Tibial artery (tissue), 4 donors: ENCODE results near the gene SMTNL2.

Experiments
- DNase-seq, 2 donors: peaks; one replicate each; pipeline ENCODE4 v3.0.0-alpha.2; 2019
- H3K27ac ChIP-seq, 2 donors: fragments of 200-600 bp; sonication (generic) in 1 of 2; 1 replicate in 1 of 2; 2 replicates in 1 of 2; pipeline ENCODE4 v1.5.1; 2018 to 2019; ENCODE audit warnings: mild to moderate bottlenecking in 1 of 2
- H3K27me3 ChIP-seq, 2 donors: fragments of 200-600 bp; sonication (generic) in 1 of 2; one replicate each; pipeline versions ENCODE4 v1.5.1 to v1.6.0; 2016 to 2019
- H3K36me3 ChIP-seq, 3 donors: fragments of 200-600 bp; sonication (generic) in 2 of 3; one replicate each; pipeline ENCODE4 v1.5.1; 2016 to 2019; ENCODE audit warnings: mild to moderate bottlenecking in 2 of 3
- H3K4me1 ChIP-seq, 4 donors: fragments of 200-600 bp; sonication (generic) in 2 of 4; 1 replicate in 3 of 4; 2 replicates in 1 of 4; pipeline ENCODE4 v1.5.1; 2016 to 2019
- H3K4me3 ChIP-seq, 2 donors: fragments of 200-600 bp; sonication (generic) in 1 of 2; 1 replicate in 1 of 2; 2 replicates in 1 of 2; pipeline ENCODE4 v1.5.1; 2018 to 2019; ENCODE audit warnings: mild to moderate bottlenecking in 2 of 2
- H3K9me3 ChIP-seq, 3 donors: fragments of 200-600 bp; sonication (generic) in 1 of 3; one replicate each; pipeline ENCODE4 v1.5.1; 2016 to 2019
- intact Hi-C: fragments of 100-400 bp; cut with DNase I; formaldehyde crosslinking; loops from one replicate; pipeline ENCODE4 v1.15.0; 2023; ENCODE audit warnings: low total_unique reads
- TF ChIP-seq, protein P1 (sequence below), 2 experiments: fragments of 200-600 bp in 1 of 2; fragments of 450-650 bp in 1 of 2; IDR thresholded peaks; one replicate each; pipeline ENCODE4 v1.5.1; 2017 to 2019; ENCODE audit warnings: antibody characterized with exemption in 2 of 2, mild to moderate bottlenecking in 1 of 2, moderate library complexity in 1 of 2

SMTNL2 gene

DNA sequence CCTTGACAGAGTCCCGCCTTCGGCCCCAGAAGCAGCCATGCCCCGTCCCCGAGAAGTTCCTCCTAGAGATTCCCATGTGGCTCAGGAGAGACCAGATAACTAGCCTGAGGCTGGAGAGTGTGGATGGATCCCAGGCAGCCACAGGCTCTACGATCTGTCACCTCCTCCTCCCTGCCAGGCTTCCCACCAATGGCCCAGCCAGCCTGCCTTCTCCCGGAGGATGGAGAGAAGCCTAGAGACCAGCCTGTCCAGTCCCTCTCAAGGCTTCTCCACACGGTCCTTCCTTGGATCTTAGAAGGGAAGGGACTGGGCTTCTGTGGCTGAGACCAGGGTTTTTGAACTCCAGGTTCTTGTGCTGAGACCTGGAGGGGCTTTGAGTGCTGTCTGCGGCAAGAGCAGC lies 1.6 kb upstream of the SMTNL2 start:
- no peak for DNase-seq
- TF ChIP-seq, protein P1, sequence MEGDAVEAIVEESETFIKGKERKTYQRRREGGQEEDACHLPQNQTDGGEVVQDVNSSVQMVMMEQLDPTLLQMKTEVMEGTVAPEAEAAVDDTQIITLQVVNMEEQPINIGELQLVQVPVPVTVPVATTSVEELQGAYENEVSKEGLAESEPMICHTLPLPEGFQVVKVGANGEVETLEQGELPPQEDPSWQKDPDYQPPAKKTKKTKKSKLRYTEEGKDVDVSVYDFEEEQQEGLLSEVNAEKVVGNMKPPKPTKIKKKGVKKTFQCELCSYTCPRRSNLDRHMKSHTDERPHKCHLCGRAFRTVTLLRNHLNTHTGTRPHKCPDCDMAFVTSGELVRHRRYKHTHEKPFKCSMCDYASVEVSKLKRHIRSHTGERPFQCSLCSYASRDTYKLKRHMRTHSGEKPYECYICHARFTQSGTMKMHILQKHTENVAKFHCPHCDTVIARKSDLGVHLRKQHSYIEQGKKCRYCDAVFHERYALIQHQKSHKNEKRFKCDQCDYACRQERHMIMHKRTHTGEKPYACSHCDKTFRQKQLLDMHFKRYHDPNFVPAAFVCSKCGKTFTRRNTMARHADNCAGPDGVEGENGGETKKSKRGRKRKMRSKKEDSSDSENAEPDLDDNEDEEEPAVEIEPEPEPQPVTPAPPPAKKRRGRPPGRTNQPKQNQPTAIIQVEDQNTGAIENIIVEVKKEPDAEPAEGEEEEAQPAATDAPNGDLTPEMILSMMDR (IDR thresholded peaks at IDR 0.05) = no peak
- H3K4me1 ChIP-seq = peaks cover 0 to 16% (median 14%) of the 10 kb centered on the region in 4 donors
- H3K4me3 ChIP-seq = no peak overlapping the region
- peaks cover 0 to 61% of the 10 kb centered on the region in 2 donors for H3K27me3 ChIP-seq
- no peaks in the 10 kb centered on the region for H3K36me3 ChIP-seq
- no peaks in the 10 kb centered on the region for H3K9me3 ChIP-seq
- intact Hi-C loops = no loop called here
- H3K27ac ChIP-seq = no peak overlapping the region

DNA sequence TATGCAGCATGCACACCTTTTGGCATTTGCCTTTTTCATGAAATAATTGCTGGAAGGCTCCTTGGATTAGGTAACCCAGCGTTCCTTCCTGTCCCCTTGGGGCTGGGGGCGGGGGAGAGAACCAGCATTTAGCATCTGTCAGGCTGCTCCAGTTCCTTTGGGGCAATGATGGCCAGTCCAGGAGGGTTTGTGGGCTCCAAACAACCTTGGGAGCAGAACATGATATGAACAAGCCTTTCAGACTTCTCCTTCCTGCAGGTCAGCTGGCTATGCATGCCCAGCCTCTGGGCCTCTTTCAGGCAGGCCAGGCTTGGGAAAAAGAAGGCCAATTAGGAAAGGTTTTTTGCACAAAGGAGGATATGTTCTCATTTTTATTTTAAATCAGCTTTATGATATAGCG lies 1.1 kb upstream of the SMTNL2 start:
- Histone ChIP-seq H3K9me3 (no peaks in the 10 kb centered on the region), H3K36me3 (no peaks in the 10 kb centered on the region), H3K27ac (no peak overlapping the region), H3K4me1 (peaks cover 0 to 16% (median 14%) of the 10 kb centered on the region in 4 donors), H3K4me3 (no peak overlapping the region), H3K27me3 (peaks cover 0 to 61% of the 10 kb centered on the region in 2 donors)
- intact Hi-C loops = no loop called here
- TF ChIP-seq, protein P1 (IDR thresholded peaks at IDR 0.05) = no peak
- no peak for DNase-seq

DNA sequence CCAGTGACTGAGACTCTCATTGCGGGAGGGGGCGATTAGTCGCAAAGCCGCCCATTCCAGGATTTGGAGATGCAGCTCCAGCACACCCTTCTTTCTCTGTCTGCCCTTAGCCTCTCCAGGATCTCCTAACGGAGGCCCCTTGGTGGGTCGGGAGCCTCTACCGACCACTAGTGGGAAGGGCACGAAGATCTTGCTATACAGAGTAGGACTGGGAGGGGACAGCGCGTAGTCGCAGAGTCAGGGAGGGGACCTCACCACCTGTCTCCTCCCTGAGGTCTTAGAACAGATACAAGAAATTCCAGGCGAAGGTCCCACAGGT lies 588 bp upstream of the SMTNL2 start:
- no peak overlapping the region for H3K27ac ChIP-seq
- intact Hi-C loops = no loop called here
- TF ChIP-seq, protein P1 (IDR thresholded peaks at IDR 0.05) = no peak

GRCh38 chr17:4584917-4585637 lies 748 bp downstream of the SMTNL2 start:
- no peaks in the 10 kb centered on the region for H3K36me3 ChIP-seq
- intact Hi-C loops = no loop called here
- TF ChIP-seq, protein P1 (IDR thresholded peaks at IDR 0.05) = no peak
- peak overlapping the region; percentile 31 to 48 for H3K4me3 ChIP-seq
- DNase-seq = no peak
- no peaks in the 10 kb centered on the region for H3K9me3 ChIP-seq
- no peak overlapping the region for H3K27ac ChIP-seq
- peaks cover 0 to 62% of the 10 kb centered on the region in 2 donors for H3K27me3 ChIP-seq
- H3K4me1 ChIP-seq = peaks cover 0 to 16% (median 14%) of the 10 kb centered on the region in 4 donors

More for the DNA sequence above, 588 bp upstream of the SMTNL2 start:
- no peak for DNase-seq
- no peaks in the 10 kb centered on the region for H3K36me3 ChIP-seq
- peaks cover 0 to 16% (median 14%) of the 10 kb centered on the region in 4 donors for H3K4me1 ChIP-seq
- H3K27me3 ChIP-seq = peaks cover 0 to 61% of the 10 kb centered on the region in 2 donors
- peak overlapping the region; percentile 31 to 48 for H3K4me3 ChIP-seq
- H3K9me3 ChIP-seq = no peaks in the 10 kb centered on the region

DNA sequence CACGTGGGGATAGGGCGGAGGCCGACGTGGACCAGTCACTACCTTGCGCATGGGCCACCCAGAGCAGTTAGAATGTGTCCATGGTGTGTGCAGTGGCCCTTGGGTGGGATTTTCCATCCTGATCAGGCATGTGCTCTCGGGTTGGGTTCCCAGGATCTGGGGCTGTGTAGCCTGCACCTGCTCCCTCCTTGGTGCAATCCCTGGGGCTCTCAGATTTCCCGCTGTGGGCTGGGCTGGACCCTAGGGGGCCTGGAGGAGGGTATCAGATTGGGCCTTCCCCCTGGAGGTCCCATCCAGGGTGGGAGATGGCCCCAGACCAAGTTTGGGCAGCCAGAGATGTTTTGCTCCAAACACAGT lies 1.3 kb downstream of the SMTNL2 start:
- no peak for DNase-seq
- intact Hi-C loops = no loop called here
- H3K36me3 ChIP-seq = no peaks in the 10 kb centered on the region
- no peak overlapping the region for H3K4me3 ChIP-seq
- peaks cover 0 to 16% (median 14%) of the 10 kb centered on the region in 4 donors for H3K4me1 ChIP-seq
- peaks cover 0 to 60% of the 10 kb centered on the region in 2 donors for H3K27me3 ChIP-seq
- no peak overlapping the region for H3K27ac ChIP-seq
- TF ChIP-seq, protein P1 (IDR thresholded peaks at IDR 0.05) = no peak
- H3K9me3 ChIP-seq = no peaks in the 10 kb centered on the region
